Measurements from ENCODE around the gene PCSK4. TPM values are rescaled to one million over a fixed set of nuclear protein-coding genes. Genes with fewer than 3 reads are reported as not detected.
"Not testable (repeated sequence)": the region's sequence is repeated elsewhere in the genome, so short reads cannot be mapped to it uniquely, and the experiment has no call there.

The PCSK4 gene
- total RNA-seq, 1 donor from 2014 or later: 4.9 TPM

GRCh38 chr19:1505012-1505411 is 14.9 kb upstream of the PCSK4 start:
- no peak for DNase-seq (ENCODE audit: low read depth)

DNA sequence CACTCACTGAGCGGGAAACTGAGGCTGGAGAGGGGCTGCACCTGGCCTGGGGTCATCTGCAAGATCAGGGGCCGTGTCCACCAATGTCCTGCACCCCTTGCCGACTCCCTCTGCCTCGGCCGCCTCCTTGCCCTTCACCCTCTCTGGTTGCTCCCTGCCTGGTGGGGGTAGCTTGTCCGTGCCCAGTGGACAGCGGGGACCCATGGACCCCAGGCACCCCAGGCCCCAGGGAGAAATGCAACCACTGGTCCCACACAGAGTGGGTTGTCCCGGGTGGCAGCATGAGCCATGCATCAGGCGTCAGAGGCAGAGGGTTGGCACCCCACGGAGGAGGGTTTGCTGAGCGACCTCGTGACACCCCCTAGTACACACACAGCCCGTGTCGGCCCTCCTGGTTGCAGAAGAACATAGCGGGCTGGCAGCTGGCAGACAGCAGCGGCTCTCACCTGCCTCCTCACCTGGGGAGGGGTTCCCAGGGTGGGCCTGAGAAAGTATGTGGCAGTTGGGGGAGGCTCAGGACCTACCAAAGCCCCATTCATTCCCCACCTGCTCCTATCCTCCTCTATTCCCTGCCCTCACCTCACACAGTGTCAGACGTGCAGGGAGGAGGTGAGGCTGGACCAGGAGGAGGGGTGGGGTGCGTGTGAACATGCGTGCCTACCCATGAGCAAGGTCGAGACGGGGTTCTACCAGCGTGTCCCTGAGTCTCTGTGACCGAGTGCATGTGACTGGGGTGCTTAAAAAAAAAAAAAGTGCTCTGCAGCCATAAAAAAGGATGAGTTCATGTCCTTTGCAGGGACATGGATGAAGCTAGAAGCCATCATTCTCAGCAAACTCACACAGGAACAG is 14.0 kb upstream of the PCSK4 start:
- DNase-seq (ENCODE audit: low read depth): no peak

- DNase-seq (ENCODE audit: low read depth): no peak
Observed at GRCh38 chr19:1503089-1503924, 13.2 kb upstream of the PCSK4 start.

DNA sequence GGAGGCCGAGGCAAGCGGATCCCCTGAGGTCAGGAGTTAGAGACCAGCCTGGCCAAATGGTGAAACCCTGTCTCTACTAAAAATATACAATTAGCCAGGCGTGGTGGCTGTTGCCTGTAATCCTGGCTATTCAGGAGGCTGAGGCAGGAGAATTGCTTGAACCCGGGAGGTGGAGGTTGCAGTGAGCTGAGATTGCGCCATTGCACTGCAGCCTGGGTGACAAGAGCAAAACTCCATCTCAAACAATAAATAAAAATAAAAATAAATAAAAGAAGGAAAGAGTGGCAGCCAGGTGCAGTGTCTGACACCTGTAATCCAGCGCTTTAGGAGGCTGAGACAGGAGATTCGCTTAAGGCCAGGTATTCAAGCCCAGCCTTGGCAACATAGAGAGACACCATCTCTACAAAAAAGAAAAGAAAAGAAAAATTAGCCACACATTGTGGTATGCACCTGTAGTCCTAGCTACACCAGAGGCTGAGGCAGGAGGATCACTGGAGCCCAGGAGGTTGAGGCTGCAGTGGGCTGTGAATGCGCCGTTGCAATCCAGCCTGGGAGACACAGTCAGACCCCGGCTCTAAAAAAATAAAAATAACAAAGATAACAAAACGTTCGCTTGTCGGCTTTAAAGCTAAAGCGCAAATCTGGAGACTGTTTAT is 12.4 kb upstream of the PCSK4 start:
- no peak for DNase-seq (ENCODE audit: low read depth)

GRCh38 chr19:1501200-1501595 is 11.0 kb upstream of the PCSK4 start:
- peak; percentile 42 for DNase-seq (ENCODE audit: low read depth)

GRCh38 chr19:1499231-1499630 is 9.1 kb upstream of the PCSK4 start:
- not testable (repeated sequence) for DNase-seq (ENCODE audit: low read depth)

GRCh38 chr19:1497578-1498235 is 7.6 kb upstream of the PCSK4 start:
- no peak for DNase-seq (ENCODE audit: low read depth)

GRCh38 chr19:1496714-1497577 is 6.8 kb upstream of the PCSK4 start:
- DNase-seq (ENCODE audit: low read depth): no peak

DNA sequence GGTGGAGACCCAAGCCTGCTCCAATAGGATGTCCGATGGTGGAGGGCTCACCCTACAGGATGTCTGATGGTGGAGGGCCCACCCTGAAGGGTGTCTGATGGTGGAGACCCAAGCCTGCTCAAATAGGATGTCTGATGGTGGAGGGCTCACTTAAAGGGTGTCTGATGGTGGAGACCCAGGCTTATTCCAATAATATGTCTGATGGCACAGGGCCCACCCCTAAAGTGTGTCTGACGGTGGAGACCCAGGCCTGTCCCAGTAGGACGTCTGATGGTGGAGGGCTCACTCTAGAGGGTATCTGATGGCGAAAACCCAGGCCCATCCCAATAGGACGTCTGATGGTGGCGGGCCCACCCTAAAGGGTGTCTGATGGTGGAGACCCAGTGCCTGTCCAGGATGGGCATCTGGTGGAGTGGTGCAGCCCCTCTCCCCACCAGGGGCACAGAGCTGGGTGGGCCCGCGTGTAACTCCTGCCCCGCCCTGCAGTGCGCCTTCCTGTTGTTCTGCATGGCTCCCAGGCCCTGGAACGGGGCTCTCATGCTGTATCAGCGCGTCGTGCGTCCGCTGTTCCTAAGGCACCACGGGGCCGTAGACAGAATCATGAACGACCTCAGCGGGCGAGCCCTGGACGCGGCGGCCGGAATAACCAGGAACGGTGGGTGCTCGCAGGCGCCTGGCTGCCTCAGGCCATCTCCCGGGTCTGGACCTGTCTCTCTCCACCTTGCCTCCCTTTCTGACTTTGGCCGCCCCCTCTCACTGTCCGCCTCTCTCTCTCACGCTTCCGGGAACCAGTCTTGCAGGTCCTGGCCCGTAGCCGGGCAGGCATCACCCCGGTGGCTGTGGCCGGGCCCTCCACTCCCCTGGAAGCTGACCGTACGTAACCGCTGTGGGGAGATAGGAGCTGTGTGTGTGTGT is 5.9 kb upstream of the PCSK4 start:
- DNase-seq (ENCODE audit: low read depth): no peak

DNA sequence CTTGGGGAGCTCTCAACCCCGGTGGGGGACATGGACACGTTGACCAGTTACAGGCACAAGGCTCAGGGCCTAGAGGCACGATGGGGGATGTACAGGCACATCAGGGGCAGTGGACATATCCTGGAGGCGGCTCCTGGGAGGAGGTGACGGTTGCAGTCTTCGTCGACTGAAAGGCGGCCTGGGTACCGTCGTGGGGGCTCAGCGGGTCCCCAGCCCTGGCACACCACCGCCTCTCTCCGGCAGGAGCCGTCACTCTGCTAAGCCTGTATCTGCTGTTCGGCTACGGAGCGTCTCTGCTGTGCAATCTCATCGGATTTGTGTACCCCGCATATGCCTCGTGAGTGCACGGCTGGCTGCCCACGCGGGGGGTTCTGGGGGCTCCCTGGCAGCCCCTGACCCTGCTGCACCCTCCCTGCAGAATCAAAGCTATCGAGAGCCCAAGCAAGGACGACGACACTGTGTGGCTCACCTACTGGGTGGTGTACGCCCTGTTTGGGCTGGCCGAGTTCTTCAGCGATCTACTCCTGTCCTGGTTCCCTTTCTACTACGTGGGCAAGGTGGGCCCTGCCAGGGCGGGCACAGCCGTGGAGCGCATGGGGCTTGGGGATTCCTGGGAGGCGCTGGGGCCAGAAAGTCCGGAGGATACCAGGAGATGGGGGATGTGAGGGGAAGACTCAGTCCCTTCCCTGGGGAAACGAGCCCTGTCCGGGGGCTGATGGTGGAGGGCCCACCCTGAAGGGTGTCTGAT is 5.1 kb upstream of the PCSK4 start:
- DNase-seq (ENCODE audit: low read depth): no peak

DNA sequence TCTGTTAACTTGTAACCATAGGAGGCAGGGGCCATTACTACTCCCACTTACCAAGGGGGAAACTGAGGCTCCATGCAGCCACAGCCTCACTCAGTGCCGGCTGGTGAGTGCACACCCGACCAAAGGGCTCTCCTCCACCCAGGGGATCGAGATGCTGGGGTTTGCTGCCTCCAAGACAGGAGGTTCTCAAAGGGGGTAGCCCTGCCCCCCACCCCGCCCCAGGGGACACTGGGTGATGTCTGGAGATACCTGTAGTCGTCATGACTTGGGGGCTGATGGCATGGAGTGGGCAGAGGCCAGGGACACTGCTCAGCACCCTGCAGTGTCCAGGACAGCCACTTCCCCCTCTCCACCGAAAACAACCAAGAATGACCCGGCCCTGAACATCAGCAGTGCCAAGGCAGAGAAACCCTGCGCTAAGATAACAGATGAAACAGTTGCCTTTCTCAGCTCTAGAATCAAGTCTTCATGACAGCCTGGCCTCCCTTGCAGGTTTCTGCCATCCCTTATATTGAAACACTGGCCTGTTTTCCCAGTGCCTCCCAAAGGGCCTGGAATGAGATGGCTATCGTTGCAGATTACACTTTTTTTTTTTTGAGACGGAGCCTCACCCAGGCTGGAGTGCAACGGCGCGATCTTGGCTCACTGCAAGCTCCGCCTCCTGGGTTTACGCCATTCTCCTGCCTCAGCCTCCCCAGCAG is 4.1 kb upstream of the PCSK4 start:
- DNase-seq (ENCODE audit: low read depth): no peak

DNA sequence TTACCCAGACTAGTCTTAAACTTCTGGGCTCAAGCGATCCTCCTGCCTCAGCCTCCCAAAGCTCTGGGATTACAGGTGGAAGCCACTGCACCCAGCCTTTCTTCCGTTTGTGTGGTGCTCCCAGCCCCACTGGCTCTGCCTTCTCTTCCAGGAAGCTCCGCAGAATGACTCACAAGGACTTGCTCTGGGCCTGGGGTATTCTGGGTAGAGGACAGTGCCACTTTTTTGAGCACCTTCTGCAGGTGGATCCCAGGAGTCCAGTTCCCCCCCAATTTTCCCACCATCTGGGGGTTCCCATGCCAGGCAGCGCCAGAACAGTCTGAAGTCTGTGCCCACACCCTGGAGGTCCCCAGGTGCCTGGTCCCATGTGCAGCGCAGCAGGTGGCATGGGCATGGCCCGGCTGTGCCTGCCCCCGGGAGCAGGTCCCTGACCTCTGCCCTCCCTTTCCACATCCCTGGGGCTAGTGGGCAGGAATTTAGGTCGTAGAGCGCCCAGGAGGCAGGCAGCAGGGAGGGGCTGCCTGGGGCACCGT is 2.4 kb upstream of the PCSK4 start:
- peak; percentile 26 for DNase-seq (ENCODE audit: low read depth)

GRCh38 chr19:1491849-1492170 is 1.7 kb upstream of the PCSK4 start:
- no peak for DNase-seq (ENCODE audit: low read depth)

DNA sequence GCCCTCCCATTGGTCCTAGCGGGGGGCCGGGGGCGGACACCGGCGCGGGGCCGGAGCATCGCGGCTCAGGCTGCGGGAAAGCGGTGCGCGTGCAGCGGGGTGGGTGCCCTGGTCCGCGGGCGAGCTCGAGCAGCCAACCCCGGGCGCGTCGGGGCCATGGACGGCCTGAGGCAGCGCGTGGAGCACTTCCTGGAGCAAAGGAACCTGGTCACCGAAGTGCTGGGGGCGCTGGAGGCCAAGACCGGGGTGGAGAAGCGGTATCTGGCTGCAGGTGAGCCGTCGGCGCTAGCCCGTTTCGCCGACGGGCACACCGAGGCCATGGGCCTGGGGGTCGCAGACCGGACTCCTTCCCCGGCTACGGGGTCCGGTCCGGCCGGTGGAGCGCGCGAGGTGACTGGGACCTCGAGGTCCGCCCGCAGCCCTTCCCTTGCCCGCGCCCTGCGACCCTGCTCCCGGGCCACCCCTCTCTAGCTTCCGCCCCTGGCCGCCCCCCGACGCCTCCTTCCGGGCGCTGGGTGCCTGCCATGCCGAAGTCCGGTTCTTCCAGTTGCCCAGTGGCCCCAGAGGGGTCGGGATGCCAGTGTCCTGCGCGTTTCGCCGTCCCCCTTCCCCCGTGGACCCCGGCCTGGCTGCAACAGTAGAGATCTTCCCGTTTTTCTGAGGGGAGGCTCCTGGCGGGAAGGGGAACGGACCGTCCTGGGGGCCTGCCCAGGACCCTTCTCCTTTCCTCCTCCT is 1.1 kb upstream of the PCSK4 start, which contains the start of gene REEP6:
Gene REEP6 (plus strand): TSS at position 68 of the 735 bp plus-strand sequence. CDS start 89 bp downstream, at position 157.
- DNase-seq (ENCODE audit: low read depth): no peak

DNA sequence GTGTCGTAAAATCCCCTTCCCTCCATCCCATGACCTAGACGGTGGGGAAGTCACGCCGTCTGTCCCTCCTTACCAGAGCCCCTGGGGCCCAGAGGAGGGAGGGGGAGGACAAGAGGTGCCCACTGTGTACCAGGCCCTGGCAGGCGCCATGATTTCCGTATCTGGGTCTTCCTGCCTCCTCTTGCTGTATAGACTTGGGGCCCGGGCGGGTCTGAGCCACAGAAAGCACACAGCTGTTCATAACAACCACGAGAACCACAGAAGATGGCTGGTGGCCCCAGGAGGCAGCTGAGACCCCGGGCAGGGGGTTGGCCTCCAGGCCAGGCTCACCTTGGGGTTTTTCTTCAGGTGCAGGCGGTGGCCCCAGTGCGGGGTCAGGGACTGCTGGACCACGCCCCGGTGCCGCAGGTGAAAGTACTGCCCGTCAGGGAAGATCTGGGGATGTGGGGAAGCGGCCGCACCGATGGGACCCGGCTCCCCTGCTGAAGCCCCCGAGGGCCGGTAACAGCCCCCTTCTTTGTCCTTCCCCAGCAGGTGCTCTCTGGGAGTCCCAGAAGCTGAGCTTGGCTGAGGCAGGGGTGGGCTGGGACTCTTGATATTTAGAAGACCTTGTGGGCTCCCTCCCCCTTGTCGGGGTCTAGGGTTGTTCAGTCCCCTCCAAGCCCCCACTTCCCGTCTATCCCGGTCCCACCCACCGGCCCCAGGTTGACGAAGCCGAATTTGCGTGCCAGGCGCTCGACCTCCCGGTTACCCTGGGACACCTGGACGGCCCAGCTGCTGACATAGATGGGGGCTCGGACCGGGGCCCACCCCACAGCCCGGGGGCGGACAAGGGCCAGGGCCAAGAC is 463 bp downstream of the PCSK4 start:
- no peak for DNase-seq (ENCODE audit: low read depth)

DNA sequence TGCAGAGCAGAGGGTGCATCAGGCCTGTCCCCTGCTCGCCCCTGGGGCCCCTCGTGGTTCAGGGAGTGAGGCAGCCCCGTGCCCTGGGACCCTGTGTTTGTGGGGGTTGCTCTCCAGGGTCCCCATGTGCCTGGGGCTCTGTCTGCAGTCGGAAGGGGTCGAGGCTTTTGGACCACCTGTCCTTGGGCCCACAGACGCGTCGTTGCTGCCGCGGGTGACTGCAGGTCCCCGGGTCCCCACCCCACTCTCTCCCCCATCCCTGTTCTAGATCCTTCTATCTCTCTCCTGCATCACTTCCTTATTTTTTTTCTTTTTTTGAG is 1.9 kb downstream of the PCSK4 start:
- no peak for DNase-seq (ENCODE audit: low read depth)

Data from renal cortical epithelial cell (primary cell).